DOHH2 (cell line): ENCODE measurements around the gene ANKZF1.

Source experiments
- H3F3A ChIP-seq: fragments of 200-600 bp; sonication (generic), shearing (Covaris generic); 2 replicates; pipeline ENCODE4 v1.6.0; 2016; ENCODE audit warnings: antibody characterized with exemption, mild to moderate bottlenecking; ENCODE audit not compliant: control insufficient read depth, insufficient read depth
- H3K27ac ChIP-seq: fragments of 200-600 bp; sonication (generic); 2 replicates; pipeline ENCODE4 v1.5.1; 2014; ENCODE audit warnings: low read depth, mild to moderate bottlenecking, low read length, moderate library complexity
- H3K27me3 ChIP-seq: fragments of 200-600 bp; sonication (generic); 2 replicates; pipeline ENCODE4 v1.6.1; 2014; ENCODE audit warnings: mild to moderate bottlenecking, low read length, mixed read lengths; ENCODE audit not compliant: control insufficient read depth
- H3K36me3 ChIP-seq: fragments of 200-600 bp; sonication (generic); 2 replicates; pipeline ENCODE4 v1.6.1; 2014; ENCODE audit warnings: mild to moderate bottlenecking, low read length, moderate library complexity, mixed read lengths; ENCODE audit not compliant: control insufficient read depth
- H3K4me1 ChIP-seq: fragments of 200-600 bp; sonication (generic); 2 replicates; pipeline ENCODE4 v1.6.1; 2014; ENCODE audit warnings: mild to moderate bottlenecking, low read length, mixed read lengths; ENCODE audit not compliant: control insufficient read depth
- H3K4me2 ChIP-seq: fragments of 200-600 bp; sonication (generic); 2 replicates; pipeline ENCODE4 v1.6.0; 2014; ENCODE audit warnings: mild to moderate bottlenecking, low read length, moderate library complexity
- H3K4me3 ChIP-seq: fragments of 200-600 bp; sonication (generic); 2 replicates; pipeline ENCODE4 v1.5.1; 2014; ENCODE audit warnings: mild to moderate bottlenecking, low read length, mixed read lengths
- H3K79me2 ChIP-seq: fragments of 200-600 bp; sonication (generic); 2 replicates; pipeline ENCODE4 v1.6.1; 2014; ENCODE audit warnings: mild to moderate bottlenecking, low read length, mixed read lengths; ENCODE audit not compliant: control insufficient read depth
- H3K9me2 ChIP-seq: fragments of 200-600 bp; sonication (generic); replicated peaks from 2 replicates; pipeline ENCODE4 v1.6.1; 2014; ENCODE audit warnings: mild to moderate bottlenecking, low read length, mixed read lengths; ENCODE audit not compliant: control insufficient read depth
- H3K9me3 ChIP-seq: fragments of 200-600 bp; sonication (generic); 2 replicates; pipeline ENCODE4 v1.6.1; 2014; ENCODE audit warnings: antibody characterized with exemption, low read length, mixed read lengths; ENCODE audit not compliant: control insufficient read depth, insufficient read depth
- H4K20me1 ChIP-seq: fragments of 200-600 bp; sonication (generic); 2 replicates; pipeline ENCODE4 v1.6.0; 2014; ENCODE audit warnings: low read depth, mild to moderate bottlenecking, antibody characterized with exemption, low read length, moderate library complexity; ENCODE audit not compliant: control insufficient read depth, insufficient read depth
- EZH2phosphoT487 ChIP-seq: fragments of 200-600 bp; sonication (generic); IDR thresholded peaks from 2 replicates; pipeline ENCODE4 v1.6.1; 2017; ENCODE audit warnings: borderline replicate concordance, mild to moderate bottlenecking, antibody characterized with exemption, low read length, moderate library complexity, mixed read lengths
- TF ChIP-seq, protein P1 (sequence below): fragments of 200-600 bp; sonication (generic); IDR thresholded peaks from one replicate; pipeline ENCODE4 v1.5.1; 2014; ENCODE audit warnings: antibody characterized with exemption, mild to moderate bottlenecking, low read depth, low read length; ENCODE audit not compliant: poor library complexity, severe bottlenecking

ANKZF1 gene

DNA sequence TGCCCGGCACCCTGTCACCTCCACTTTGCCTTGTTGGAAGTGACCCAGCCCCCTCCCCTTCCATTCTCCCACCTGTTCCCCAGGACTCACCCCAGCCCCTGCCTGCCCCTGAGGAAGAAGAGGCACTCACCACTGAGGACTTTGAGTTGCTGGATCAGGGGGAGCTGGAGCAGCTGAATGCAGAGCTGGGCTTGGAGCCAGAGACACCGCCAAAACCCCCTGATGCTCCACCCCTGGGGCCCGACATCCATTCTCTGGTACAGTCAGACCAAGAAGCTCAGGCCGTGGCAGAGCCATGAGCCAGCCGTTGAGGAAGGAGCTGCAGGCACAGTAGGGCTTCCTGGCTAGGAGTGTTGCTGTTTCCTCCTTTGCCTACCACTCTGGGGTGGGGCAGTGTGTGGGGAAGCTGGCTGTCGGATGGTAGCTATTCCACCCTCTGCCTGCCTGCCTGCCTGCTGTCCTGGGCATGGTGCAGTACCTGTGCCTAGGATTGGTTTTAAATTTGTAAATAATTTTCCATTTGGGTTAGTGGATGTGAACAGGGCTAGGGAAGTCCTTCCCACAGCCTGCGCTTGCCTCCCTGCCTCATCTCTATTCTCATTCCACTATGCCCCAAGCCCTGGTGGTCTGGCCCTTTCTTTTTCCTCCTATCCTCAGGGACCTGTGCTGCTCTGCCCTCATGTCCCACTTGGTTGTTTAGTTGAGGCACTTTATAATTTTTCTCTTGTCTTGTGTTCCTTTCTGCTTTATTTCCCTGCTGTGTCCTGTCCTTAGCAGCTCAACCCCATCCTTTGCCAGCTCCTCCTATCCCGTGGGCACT is 47.1 kb upstream of the ANKZF1 start:
- Histone ChIP-seq H3K36me3 (peaks cover 65% of the 10 kb centered on the region), H3K27me3 (no peaks in the 10 kb centered on the region), H3K4me3 (no peak overlapping the region), H4K20me1 (0 out of 2 replicates have a peak, but pooled peaks cover 5% of the 10 kb centered on the region), H3K27ac (no peak overlapping the region), H3K9me2 (no peaks in the 10 kb centered on the region), H3K4me1 (peaks cover 14% of the 10 kb centered on the region), H3K79me2 (peaks cover 24% of the 10 kb centered on the region), H3F3A (peaks cover 7% of the 10 kb centered on the region), H3K9me3 (no peaks in the 10 kb centered on the region), H3K4me2 (no peak overlapping the region)
- TF ChIP-seq, protein P1, sequence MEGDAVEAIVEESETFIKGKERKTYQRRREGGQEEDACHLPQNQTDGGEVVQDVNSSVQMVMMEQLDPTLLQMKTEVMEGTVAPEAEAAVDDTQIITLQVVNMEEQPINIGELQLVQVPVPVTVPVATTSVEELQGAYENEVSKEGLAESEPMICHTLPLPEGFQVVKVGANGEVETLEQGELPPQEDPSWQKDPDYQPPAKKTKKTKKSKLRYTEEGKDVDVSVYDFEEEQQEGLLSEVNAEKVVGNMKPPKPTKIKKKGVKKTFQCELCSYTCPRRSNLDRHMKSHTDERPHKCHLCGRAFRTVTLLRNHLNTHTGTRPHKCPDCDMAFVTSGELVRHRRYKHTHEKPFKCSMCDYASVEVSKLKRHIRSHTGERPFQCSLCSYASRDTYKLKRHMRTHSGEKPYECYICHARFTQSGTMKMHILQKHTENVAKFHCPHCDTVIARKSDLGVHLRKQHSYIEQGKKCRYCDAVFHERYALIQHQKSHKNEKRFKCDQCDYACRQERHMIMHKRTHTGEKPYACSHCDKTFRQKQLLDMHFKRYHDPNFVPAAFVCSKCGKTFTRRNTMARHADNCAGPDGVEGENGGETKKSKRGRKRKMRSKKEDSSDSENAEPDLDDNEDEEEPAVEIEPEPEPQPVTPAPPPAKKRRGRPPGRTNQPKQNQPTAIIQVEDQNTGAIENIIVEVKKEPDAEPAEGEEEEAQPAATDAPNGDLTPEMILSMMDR, result no peak
- no peak for TF ChIP-seq EZH2phosphoT487

DNA sequence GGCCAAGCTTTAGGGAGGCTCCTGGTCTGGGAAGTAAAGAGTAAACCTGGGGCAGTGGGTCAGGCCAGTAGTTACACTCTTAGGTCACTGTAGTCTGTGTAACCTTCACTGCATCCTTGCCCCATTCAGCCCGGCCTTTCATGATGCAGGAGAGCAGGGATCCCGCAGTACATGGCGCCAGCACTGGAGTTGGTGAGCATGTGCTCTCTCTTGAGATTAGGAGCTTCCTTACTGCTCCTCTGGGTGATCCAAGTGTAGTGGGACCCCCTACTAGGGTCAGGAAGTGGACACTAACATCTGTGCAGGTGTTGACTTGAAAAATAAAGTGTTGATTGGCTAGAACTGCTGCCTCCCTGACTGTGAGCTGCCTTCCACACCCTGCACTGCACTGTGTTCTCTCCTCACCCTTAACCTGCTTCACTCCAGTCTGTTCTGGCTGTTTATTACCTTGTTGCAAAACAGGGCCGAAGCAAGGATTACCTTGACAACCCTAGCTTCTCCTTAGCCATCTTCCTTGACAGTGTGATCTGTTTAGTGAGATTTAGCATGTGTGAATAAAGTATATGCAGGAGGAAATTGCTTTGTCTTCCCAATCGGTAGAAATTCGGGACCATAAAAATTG is 46.3 kb upstream of the ANKZF1 start:
- H3K4me1 ChIP-seq, result peaks cover 11% of the 10 kb centered on the region
- no peak for TF ChIP-seq EZH2phosphoT487
- TF ChIP-seq, protein P1, result no peak
- no peak overlapping the region for H3K27ac ChIP-seq
- no peaks in the 10 kb centered on the region for H3K9me2 ChIP-seq
- no peaks in the 10 kb centered on the region for H3K9me3 ChIP-seq
- peaks cover 62% of the 10 kb centered on the region for H3K36me3 ChIP-seq
- H3K4me2 ChIP-seq, result no peak overlapping the region
- H3K27me3 ChIP-seq, result no peaks in the 10 kb centered on the region
- peaks cover 21% of the 10 kb centered on the region for H3K79me2 ChIP-seq
- 0 out of 2 replicates have a peak, but pooled peaks cover 4% of the 10 kb centered on the region for H3F3A ChIP-seq
- H4K20me1 ChIP-seq, result 0 out of 2 replicates have a peak, but pooled peaks cover 5% of the 10 kb centered on the region
- no peak overlapping the region for H3K4me3 ChIP-seq

DNA sequence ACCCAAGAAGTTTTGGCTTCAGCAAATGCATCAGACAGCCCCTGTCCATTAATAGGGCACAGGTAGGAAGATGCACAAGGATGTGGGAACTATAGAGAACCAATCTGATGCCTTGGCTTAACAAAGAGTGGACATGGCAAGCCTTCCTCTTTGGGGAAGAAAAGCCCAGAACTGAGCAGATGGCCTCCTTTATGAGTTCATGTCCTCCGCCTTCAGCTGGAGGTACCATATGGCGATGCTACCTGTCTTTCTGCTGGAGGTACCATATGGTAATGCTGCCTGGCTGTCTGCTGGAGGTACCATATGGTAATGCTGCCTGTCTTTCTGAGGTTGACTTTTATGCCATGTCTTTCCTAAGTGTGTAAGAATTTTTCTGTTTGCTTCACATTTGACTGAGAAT is 45.5 kb upstream of the ANKZF1 start:
- Histone ChIP-seq H3K4me1 (peaks cover 7% of the 10 kb centered on the region), H3K9me2 (no peaks in the 10 kb centered on the region), H3K27me3 (no peaks in the 10 kb centered on the region), H3K4me3 (no peak overlapping the region), H3K27ac (no peak overlapping the region), H3K9me3 (no peaks in the 10 kb centered on the region), H3K79me2 (peaks cover 12% of the 10 kb centered on the region), H3K36me3 (peaks cover 61% of the 10 kb centered on the region), H4K20me1 (no peaks in the 10 kb centered on the region), H3F3A (0 out of 2 replicates have a peak, but pooled peaks cover 4% of the 10 kb centered on the region), H3K4me2 (no peak overlapping the region)
- TF ChIP-seq, protein P1, result no peak
- no peak for TF ChIP-seq EZH2phosphoT487
